Stimulated activated CD8-positive, alpha-beta memory T cell treated with anti-CD3 and anti-CD28 coated beads, Interleukin-4, amount 100 ng/mL, for 4 hours (primary cell): ENCODE results near the gene NTRK2.

Source experiments
- DNase-seq, 2 donors: peaks; one replicate each; pipeline ENCODE4 v3.0.0-alpha.2; 2020; ENCODE audit warnings: low read depth in 2 of 2, low spot score in 1 of 2

The NTRK2 gene

GRCh38 chr9:84966876-84967830, 297.6 kb downstream of the NTRK2 start:
- DNase-seq, result no peak

DNA sequence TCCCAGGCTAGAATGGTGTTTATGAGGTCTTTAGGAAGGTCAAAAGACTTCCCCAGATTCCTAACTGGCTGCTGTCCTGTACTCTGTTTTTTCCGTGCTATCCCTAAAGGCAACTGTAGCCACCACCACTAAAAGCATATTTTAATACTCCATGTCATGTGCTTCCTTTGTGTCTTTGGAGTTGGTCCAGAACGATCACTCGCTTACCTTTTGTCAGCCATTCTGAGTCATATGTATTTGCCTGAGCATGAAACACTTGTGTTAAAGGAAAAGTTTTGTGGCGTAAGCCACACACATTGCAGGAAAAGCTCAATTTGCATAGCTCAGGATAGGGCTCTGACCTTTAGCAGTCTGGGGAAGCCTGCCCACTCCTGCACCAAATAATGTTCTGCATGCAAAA, 299.6 kb downstream of the NTRK2 start:
- no peak for DNase-seq

DNA sequence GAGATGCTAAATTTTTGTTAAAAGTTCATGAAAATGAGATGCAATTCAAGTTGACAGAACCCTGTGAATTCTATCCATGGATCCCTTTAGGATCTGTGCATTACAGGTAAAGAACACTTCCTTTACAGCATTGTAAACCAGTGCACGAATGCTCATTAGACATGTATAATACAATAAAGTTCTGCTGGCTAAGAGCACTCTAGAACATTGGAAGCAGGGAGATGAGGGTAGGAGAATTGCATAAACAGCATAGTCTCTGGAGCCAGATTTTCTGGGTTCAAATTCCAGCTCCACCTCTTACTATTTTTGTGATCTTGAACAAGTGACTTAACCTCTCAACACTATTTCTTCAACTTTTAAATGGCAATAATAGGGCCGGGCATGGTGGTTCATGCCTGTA, 300.2 kb downstream of the NTRK2 start:
- DNase-seq, result no peak

- DNase-seq, result no peak
Measured at GRCh38 chr9:84970432-84970831, 300.9 kb downstream of the NTRK2 start.

GRCh38 chr9:84971571-84971970, 302.0 kb downstream of the NTRK2 start:
- no peak for DNase-seq

GRCh38 chr9:84974258-84974657, 304.7 kb downstream of the NTRK2 start:
- no peak for DNase-seq

DNA sequence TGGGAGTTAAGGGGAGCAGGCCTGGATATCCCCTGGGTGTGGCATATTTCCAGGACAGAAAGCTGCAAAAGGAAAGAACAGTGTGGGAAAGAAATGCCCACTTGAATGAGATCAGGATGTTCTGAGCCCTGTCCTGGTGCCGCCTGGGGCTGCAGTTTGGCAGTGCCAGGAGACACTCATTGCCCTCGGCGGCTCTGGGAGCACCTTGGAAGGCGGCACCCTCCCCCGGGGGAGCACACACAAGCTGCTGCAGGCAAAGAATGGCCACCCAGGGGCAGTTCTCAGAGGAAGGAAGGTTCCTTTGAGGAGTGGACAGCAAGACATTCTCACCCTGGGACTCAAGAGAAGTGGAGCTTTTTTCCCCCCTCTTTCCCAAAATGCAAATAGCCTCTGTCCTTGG, 305.3 kb downstream of the NTRK2 start:
- no peak for DNase-seq

- no peak for DNase-seq
Measured at GRCh38 chr9:84975926-84976325, 306.4 kb downstream of the NTRK2 start.

DNA sequence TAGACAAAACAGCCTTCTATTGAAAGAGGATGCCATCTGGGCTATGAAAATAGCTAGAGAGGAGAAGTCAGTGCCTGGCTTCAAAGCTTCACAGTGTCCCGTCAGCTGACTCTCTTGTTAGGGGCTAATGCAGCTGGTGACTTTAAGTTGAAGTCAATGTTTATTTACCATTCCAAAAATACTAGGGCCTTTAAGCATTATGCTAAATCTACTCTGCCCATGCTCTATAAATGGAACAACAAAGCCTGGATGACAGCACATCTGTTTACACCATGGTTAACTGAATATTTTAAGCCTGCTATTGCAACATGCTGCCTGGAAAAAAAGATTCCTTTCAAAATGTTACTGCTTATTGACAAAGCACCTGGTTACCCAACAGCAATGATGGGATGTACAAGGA, 309.1 kb downstream of the NTRK2 start:
- no peak for DNase-seq

DNA sequence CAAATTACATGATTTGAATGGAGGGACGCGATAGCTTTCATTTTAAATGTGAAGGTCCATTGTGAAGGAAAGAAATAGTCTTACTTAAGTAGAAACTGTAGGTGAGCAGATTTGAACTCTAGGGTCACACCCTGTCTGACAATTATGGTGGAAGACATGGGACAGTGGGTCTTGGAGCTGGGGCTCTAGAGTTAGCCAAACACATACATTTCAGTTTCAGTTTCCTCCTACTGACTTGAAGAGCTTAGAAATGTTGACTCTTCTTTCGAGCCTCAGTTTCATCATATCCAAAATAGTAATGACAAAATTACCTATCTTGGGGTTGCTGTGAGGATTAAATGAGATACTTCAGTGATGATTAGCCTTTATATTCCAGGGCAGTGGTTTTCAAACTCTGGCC, 314.2 kb downstream of the NTRK2 start:
- no peak for DNase-seq

DNA sequence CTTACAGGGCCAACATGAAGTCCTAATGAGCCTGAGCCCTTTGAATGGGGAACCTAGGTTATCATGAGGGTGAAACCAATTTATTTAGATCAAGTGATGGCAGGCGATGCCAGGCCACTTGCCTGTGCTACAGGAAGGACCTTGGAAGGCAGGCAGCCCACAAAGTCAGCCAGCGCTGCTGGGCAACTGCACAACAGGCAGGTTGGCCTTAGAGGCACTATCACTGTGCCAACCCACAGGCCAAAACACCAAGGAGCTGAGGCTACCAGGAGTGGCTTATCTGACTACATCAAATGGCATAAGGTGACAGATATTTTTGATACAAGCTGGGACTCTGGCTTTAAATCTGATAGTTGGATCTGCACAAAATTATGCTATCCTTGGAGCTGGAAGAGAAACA, 319.1 kb downstream of the NTRK2 start:
- DNase-seq, result no peak

DNA sequence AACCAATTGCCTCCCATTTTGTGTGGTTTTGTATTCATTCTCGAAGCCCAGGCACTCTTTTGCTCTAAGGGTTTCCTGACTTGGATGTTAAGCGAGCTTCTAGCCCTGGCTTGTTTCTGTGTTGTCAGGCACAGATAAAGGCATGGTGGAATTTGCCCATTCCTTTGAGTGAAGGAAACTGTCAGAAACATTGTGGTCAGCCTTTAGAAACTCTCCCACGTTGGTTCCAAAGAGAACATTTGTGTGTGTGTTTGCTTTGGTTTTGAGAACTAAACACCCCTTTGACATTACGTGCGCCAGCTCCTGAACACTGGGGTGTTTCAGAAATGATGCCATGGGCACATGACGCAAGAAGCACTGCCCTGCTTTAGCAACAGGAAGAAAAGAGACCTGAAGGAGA, 320.9 kb downstream of the NTRK2 start:
- no peak for DNase-seq

- no peak for DNase-seq
Measured at GRCh38 chr9:84990850-84991513, 321.5 kb downstream of the NTRK2 start.

GRCh38 chr9:84991514-84991870, 322.0 kb downstream of the NTRK2 start:
- no peak for DNase-seq

- DNase-seq, result no peak
Measured at GRCh38 chr9:84992381-84992780, 322.9 kb downstream of the NTRK2 start.

- no peak for DNase-seq
Measured at GRCh38 chr9:84993105-84993504, 323.6 kb downstream of the NTRK2 start.

GRCh38 chr9:84996029-84996428, 326.5 kb downstream of the NTRK2 start:
- no peak for DNase-seq

DNA sequence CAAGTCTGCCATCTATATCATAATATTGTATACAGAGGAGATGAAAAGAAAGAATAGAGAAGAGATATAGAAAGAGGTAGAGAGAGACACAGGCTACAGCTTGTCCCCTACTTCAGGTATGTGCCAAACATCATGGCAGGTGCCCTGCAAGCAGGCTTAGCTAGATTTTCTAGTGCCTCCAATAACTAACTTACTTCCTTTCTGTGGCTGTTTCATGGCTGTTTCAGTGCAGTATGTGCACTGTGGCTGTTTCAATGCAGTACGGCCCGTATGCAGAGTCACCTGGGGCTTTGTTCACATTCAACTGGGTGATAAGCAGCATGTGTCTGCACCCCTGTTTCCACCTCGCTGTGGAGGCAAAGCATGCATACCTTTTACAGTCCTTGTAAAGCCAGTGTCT, 327.2 kb downstream of the NTRK2 start:
- DNase-seq, result no peak

GRCh38 chr9:84997472-84997871, 327.9 kb downstream of the NTRK2 start:
- DNase-seq, result no peak

DNA sequence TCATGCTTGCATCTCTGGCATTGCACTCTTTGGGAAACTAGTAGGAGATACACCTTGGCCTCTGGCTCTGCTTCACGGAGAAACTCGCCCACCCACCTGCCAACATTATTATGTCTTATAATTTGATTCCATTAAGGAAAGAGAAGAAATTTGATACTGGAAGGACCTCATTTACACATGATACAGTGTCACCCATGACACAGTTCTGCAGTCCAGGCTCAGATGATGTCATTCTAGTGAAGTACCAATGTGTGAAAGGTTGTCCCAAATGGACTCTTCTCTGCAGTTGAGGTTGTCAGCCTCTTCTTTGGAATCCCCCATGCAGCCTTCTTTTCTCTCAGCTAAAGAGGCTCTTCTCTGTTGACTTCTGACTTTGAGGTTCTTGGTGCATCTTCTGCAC, 329.1 kb downstream of the NTRK2 start:
- DNase-seq, result no peak

- DNase-seq, result no peak
Measured at GRCh38 chr9:84999788-85000187, 330.3 kb downstream of the NTRK2 start.

- DNase-seq, result no peak
Measured at GRCh38 chr9:85001925-85002324, 332.4 kb downstream of the NTRK2 start.
